ENCODE data around the gene RXYLT1.
A peak's percentile ranks its signal among the peaks of the same experiment; 100 is the strongest.
"Not testable (repeated sequence)": the region's sequence is repeated elsewhere in the genome, so short reads cannot be mapped to it uniquely, and the experiment has no call there.

RXYLT1 gene

GRCh38 chr12:63779498-63780481 is at the start of gene RXYLT1:
Gene RXYLT1, plus strand, starts transcription at chr12:63779909. Its CDS starts 52 bp downstream, at chr12:63779961.
- no peak for DNase-seq

- DNase-seq: not testable (repeated sequence)
These were observed 46.9 kb upstream of the RXYLT1 start for GRCh38 chr12:63732779-63733178.

GRCh38 chr12:63733585-63733984 is 46.1 kb upstream of the RXYLT1 start:
- DNase-seq: not testable (repeated sequence)

- not testable (repeated sequence) for DNase-seq
These were observed 39.2 kb upstream of the RXYLT1 start for GRCh38 chr12:63740551-63740950.

GRCh38 chr12:63741431-63741830 is 38.3 kb upstream of the RXYLT1 start:
- DNase-seq: not testable (repeated sequence)

- not testable (repeated sequence) for DNase-seq
These were observed 35.6 kb upstream of the RXYLT1 start for GRCh38 chr12:63744110-63744509.

GRCh38 chr12:63746470-63746869 is 33.2 kb upstream of the RXYLT1 start:
- not testable (repeated sequence) for DNase-seq

GRCh38 chr12:63747136-63747535 is 32.6 kb upstream of the RXYLT1 start:
- not testable (repeated sequence) for DNase-seq

GRCh38 chr12:63747553-63747952 is 32.2 kb upstream of the RXYLT1 start:
- no peak for DNase-seq

- DNase-seq: no peak
These were observed 27.4 kb upstream of the RXYLT1 start for GRCh38 chr12:63752283-63752682.

- no peak for DNase-seq
These were observed 26.9 kb upstream of the RXYLT1 start for GRCh38 chr12:63752841-63753240.

- no peak for DNase-seq
These were observed 26.0 kb upstream of the RXYLT1 start for GRCh38 chr12:63753743-63754142.

GRCh38 chr12:63764481-63764880 is 15.2 kb upstream of the RXYLT1 start:
- no peak for DNase-seq

GRCh38 chr12:63766498-63766897 is 13.2 kb upstream of the RXYLT1 start:
- no peak for DNase-seq

GRCh38 chr12:63770375-63770774 is 9.3 kb upstream of the RXYLT1 start:
- DNase-seq: no peak

- no peak for DNase-seq
These were observed 2.4 kb upstream of the RXYLT1 start for GRCh38 chr12:63777340-63777739.

- DNase-seq: no peak
These were observed 2.8 kb downstream of the RXYLT1 start for GRCh38 chr12:63782466-63782865.

GRCh38 chr12:63787306-63787705 is 7.6 kb downstream of the RXYLT1 start:
- no peak for DNase-seq

- DNase-seq: no peak
These were observed 10.9 kb downstream of the RXYLT1 start for GRCh38 chr12:63790608-63790945.

GRCh38 chr12:63792338-63792737 is 12.6 kb downstream of the RXYLT1 start:
- DNase-seq: peak; percentile 58

GRCh38 chr12:63795032-63795687 is 15.5 kb downstream of the RXYLT1 start:
- no peak for DNase-seq

- DNase-seq: no peak
These were observed 16.2 kb downstream of the RXYLT1 start for GRCh38 chr12:63795944-63796343.

GRCh38 chr12:63802012-63802608 is 22.4 kb downstream of the RXYLT1 start:
- DNase-seq: no peak

- DNase-seq: no peak
These were observed 25.0 kb downstream of the RXYLT1 start for GRCh38 chr12:63804746-63805145.

All from NCI-H524 treated with DMSO at 0.1 percent for 48 hours (cell line).